GM18867 (cell line): ENCODE measurements around the gene KCNK3.
"Not testable (repeated sequence)": the region's sequence is repeated elsewhere in the genome, so short reads cannot be mapped to it uniquely, and the experiment has no call there.

ENCODE experiments used
- ATAC-seq: cut with Tn5 transposase; IDR thresholded peaks from one replicate; pipeline ENCODE4 v1.9.1; 2021; ENCODE audit warnings: mild to moderate bottlenecking, moderate library complexity; ENCODE audit not compliant: unreplicated experiment

Gene KCNK3

DNA sequence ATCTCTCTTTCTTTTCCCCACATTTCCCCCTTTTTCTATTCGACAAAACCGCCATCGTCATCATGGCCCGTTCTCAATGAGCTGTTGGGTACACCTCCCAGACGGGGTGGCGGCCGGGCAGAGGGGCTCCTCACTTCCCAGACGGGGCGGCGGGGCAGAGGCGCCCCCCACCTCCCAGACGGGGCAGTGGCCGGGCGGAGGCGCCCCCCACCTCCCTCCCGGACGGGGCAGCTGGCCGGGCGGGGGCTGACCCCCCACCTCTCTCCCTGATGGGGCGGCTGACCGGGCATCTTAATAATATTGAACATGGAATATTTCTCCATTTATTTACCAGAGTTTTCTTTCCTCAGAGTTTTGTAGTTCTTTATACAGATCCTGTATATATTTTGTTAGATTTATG, 27.2 kb upstream of the KCNK3 start:
- ATAC-seq: not testable (repeated sequence)

DNA sequence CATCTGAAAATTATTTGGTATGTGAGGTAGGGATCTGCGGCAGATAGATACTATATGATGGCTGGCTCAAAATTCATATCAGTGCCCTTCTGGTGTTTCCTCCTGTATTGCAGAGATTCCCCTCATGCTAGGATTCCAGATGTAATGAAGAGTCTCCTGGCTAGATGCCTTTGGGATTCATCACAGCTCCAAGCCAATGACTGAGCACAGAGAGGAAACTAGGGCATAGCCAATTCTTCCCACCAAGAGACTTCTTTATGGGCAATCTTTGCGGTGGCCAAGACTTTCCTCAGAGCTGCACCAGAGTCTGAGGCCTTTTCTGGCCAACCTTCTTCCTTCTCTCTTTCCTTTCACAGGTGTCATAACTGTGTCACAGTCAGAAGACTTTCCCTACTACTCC, 25.9 kb upstream of the KCNK3 start:
- ATAC-seq: no peak

DNA sequence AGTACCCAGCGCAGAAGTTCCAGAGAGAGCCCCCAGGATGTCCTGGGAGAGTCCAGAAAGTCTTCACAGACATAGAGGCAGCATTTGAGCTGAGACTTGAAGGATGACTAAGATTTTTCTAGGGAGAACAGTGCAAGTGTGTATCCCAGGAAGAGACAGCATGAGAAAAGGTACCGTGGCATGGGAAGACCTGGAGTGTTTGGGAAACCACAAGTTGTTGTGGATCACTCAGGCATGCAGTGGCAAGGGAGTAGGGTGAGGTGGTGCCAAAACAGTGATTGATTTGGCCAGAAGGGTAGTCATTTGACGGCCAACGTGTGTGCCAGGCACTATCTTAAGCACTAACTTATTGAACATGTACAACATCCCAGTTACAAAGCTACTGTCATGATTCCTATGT, 24.5 kb upstream of the KCNK3 start:
- no peak for ATAC-seq

DNA sequence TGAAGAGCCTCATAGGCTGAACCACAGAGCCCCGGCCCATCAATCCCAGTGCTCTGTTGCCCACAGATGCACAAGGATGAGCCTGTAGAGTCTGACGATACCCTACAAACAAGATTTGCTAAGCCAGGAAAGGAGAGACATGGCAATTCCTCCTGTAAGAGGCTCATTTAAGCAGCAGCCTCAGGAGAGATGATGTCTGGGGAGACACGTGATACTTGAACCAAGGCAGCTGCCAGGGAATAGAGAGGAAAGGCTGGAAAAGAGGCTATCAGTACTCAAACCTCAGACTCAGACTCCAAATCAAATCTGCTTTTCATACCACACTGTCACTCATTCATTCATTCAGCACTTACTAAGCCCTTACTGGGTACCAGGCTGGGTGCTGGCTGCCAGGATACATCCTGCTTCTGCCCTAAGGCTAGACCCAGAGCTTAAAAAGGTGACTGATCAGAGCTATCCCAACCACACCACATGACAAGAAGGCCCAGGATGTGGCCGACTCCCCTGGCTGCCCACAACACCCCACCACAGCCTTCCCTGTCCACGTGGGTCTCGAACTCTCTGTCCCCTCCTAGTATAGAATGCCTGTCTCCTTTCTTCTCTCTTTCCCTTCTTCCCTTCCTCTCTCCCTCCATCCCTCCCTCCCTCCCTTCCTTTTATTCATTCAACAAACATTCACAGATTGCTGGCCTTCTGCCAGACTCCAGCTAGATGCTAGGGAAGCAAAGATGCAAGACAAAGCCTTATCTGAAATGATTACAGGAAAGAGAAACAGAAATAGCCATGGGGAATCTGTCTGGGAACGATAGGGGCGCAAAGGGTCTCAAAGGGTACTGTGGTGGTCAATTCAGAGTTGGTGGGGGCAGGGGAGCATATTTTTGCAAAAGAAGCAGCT, 23.4 kb upstream of the KCNK3 start:
- ATAC-seq: no peak

DNA sequence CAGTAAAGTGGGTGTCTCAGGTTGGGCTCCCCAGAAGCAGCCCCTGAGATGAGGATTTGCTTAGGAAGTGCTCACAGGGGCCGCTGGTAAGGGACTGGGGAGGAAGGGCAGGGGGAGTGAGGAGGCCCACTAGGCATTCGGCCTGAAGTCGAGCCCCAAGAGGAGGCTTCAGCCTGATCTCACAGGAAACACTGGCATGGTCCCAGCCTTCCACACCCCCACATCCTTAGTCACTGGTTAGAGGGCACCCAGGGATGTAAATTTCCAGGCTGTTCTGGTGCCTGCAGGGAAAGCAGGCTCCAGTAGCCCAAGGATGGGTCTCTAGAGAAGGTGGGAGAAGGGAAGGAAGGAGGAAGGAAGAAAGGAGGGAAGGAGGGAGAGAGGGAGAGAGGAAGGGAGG, 22.4 kb upstream of the KCNK3 start:
- ATAC-seq: no peak

DNA sequence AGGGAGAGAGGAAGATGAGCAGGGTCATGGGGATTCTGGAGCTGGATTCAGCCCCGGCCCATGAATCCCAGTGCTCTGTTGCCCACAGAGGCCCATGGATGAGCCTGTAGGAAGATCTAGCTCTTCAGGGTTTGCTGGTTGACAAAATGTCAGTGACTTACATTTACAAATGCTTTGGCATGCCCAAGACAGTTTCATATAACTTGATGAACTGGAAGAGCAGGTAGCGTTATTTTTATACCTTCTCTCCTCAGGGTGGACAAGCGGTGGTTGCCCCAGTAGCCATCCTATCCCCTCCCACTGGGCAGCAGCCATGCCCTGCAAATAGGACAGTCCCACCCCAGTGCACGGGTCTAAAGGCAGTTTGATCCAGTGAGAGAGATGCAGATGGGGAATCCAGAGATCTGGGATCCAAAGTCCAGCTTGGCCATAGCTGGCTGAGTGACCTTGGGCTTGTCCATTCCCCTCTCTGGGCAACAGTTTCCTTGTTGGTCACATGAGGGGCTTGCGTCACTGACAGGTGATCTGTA, 21.5 kb upstream of the KCNK3 start:
- no peak for ATAC-seq

DNA sequence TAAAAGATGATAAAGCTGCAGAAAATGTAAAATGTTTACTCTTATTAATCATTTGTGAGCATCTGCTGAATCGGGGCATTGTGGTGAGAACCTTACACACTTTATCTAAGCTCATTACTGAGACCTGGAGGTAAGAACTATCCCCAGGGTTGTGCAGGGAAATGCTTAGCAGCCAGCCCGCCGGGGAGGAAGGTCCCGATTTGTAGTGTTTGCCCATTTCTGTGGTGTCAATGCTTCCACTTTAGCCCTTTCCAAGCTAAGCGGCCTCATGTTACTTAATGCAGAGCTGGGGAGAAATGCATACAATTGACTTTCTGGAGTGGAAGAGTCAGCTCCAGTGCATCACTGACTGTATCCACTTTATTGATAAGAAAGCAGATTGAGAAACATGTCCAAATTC, 20.8 kb upstream of the KCNK3 start:
- no peak for ATAC-seq

DNA sequence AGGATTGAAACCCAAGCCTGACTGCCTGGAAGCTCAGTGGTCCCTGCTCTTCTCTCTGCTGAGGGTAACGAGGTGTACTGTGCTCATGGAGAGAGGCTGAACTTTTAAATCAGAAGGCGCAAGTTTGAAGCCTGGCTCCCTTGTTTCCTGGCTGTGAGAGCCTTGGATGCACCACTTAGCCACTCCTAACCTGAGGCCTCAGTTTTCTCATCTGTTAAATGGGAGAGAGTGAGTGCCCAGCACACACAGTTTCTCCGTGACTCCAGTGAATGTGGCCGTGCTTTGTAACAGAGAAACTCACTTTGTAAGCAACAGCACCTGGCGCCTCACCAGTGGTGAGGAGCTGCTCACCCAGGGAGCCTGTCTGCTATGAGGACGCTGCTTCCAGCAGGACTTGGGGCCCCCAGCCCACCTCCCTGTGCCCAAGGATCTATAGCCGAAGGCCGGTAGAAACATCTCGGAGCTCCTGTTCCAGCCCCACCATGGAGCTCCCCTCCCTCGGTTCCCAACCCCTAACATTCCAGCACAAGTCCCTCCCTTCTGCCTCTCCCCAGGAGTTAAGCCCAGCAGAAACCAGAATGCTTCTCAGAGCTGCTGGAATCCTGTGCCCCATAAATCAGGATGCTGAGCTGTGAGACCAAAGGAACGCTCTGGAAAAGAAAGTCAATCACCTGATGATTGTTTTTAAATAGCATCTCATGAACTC, 20.3 kb upstream of the KCNK3 start:
- no peak for ATAC-seq

DNA sequence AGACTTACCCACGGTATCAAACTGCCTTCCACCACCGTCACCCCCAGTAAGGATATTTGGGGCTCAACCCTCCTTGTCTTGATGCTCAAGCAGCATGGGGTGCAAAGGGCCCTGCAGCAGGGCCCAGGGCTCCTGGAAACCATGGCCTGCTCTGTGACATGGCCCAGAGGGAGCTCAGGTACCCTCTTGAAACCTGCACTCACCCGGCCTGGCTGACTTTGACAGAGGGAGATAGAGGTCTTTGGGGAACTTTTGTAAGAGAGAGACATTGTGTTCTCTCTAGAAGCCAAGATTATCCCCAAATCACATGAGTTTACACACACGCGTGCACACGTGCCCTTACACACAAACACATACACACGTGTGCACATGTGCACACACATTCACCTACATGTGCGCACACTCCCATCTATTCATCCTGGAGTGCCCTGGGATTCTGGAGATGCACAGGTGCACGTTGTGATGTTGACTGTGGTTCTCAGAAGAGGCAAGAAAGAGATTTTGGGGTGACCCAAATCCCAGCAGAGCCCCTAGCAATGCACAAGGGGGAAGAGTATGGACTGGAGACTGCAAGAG, 19.6 kb upstream of the KCNK3 start:
- no peak for ATAC-seq

DNA sequence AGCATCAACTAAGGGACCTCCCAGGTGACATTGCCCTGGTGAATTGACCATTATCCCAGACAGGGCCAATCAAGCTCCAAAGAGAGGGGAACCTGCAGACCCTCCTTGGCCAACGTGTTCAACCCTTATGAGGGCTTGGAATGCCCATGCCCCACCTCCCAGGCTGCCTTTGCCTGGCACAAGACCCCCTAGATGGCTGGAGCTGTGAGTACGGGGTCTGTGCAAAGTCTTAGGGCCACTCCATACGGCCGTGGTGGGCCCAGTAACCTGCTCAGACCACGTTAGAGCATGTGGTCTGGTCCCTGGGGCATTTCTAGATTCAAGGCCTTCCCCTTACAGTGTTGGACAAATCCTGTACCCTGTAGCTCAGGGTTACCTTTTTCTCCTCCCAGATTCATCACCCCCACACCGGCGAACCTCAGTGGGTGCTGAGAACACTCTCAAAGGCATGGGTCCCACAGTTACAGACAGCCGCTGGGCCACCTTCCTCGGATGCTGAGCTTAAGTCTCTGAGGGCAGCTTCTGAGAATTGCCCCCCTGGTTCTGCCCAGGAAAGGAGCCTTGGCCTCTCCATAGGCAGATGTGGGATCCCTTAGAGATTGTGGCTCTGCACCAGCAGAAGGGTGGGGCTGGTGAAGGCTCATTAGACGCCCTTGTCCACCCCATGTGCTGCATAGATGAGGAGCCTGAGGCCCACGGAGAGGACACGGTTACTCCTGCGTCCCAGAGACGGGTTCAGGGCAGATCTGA, 18.3 kb upstream of the KCNK3 start:
- ATAC-seq: no peak

DNA sequence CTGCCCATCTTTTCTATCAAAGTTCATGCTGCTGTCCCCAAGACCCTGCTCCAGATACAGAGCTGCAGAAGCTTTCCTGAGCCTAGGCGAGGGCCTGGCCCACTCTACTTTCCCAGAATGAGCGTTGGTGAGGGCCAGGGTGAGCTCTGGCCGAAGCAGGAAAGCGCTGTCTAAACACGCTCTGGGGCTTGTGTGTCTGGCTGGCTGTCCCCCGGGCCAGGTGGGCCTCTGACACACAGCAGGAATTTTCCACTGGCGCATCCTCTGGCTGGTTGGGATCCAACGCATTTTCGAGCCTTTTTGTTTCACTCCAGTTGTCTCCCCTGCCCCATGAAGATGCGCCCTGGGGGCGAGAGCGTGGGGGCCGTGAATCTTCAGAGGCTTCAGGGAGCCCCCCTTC, 17.8 kb upstream of the KCNK3 start:
- no peak for ATAC-seq

DNA sequence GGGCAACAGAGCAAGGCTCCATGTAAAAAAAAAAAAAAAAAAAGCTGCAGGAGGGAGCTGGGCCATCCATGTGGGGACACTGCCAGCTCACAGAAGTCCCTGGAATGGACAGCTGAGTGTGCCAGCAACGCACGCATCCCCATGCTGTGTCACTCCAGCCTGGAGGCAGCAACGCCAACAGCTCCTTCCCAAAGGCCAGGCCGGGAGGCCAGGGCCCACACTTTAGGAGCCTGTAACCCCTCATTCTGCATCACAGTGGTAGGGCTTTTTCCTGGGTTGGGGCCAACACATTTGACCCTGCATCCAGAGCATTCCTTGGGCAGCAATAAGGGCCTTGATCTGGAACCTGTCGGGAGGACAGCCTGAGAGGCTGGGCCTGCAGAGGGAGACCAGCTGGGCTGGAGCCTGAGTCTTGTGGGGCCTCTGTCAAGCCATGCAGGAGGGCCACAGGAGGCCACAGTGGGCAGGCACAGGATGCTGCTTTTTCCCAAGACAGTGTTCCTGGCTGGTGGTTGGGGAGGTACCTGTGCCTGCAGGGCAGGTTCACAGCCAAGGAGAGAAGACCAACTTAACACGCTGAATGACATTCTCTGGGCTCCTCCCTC, 16.8 kb upstream of the KCNK3 start:
- no peak for ATAC-seq

DNA sequence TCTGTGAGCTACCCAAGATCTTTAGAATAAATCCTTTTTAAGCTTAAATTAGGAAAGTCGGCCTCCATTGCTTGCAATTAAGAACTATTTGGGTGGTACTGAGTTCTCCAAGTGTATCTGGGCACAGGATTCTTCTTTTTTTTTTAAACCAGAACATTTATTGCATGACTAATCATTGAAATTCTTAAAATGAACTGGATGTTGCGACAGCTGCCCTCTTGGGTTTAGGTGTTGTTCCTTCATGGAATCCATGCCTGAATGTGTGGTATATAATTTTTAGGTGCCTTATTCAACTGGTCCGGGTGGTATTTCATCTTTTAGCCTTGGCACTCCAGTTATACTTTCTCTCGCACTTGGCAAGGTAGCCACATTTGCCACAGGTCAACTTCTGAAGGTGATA, 14.5 kb upstream of the KCNK3 start:
- no peak for ATAC-seq

DNA sequence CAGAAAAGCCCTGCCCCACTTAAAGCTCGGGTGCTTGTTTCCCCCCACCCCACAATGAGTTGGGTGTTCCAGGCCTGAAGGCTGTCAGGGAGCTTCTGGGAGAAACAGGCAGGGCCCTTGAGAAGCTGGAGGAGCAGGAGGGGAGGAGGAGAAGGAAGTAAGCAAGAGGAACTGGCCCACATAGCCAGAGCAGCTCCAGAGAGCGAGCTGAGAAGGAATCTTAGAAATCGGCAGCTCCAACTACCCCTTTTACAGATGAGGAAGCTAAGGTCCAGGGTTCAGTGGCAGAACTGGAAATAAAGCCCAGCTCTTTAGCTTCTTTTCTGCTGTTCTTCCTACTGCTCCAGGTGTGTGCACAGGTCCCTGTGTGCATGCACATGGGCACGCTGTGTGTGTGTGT, 12.7 kb upstream of the KCNK3 start:
- no peak for ATAC-seq

DNA sequence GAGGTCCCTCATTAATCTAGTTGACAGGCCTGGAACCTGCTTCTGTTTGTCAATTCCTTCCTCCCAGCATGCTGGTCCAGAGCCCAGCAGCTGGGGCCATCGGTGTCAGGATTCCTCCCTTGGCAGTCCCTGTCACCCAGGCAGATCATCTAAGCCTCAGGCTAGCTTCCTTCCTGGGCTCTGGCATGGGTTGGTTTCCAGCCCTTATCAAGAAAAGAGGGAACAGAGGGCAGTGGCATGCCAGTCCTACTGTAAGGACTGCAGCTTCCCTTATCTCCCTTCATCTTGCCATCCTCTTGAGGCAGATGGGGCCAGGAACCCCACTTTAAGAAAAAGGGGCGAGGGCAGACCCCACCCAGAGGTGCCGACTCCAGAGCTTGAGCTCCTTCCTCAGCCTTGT, 10.9 kb upstream of the KCNK3 start:
- no peak for ATAC-seq

DNA sequence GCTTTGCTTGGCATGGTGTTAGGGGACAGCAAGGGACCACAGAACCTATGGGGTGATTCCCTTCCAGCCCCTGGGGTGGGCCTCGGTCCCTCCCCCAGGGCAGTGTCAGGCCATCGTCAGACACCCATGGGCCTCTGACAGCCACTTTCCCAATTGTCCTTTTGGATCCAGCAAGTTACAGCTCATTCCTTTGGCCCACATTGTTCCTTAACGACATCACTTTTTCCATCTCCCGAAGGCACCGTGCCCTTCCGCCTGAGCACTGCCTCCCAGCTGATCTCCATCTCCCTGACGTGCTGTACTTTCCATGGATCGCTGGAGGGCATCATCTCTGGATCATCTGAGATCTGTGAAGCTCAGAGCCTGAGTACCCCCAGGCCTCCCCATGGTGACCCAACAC, 10.4 kb upstream of the KCNK3 start:
- ATAC-seq: no peak

DNA sequence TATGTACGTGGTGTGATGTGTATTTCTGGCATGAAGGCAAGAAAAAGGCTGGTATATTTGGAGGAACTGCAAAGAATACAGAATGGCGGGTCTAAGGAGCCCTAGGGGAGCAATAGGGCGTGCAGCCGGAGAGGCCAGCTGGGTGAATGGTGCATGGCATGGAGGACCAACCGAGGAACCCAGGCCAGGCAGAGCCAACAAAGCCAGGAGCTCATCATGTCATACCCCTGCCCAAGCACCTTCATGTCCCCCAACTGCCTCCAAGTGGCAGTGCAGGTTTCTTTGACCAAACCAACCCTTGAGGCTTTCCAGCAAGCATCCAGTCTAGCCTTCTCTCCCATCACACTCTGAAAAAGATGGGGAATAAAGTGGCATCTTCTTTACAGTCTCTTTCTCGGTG, 8.9 kb upstream of the KCNK3 start:
- ATAC-seq: no peak

DNA sequence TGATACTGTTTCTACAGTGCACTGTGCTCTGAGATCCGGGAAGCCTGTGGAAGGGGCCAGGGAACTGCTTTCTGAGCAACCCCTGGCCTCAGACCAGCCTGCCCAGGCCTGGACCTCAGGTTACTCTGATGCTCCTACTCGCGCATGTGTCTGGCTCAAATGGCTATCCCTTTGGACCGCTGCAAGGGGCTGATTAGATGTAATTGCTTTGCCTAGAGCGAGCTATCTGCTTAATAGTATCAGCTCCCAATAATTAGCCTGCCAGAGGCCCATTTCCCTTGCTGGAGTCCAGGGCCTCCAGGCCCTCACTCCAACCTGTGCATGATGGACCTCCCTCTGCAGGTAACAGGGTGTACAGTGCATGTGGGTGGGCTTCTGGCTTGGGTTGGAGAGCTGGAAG, 7.2 kb upstream of the KCNK3 start:
- no peak for ATAC-seq

DNA sequence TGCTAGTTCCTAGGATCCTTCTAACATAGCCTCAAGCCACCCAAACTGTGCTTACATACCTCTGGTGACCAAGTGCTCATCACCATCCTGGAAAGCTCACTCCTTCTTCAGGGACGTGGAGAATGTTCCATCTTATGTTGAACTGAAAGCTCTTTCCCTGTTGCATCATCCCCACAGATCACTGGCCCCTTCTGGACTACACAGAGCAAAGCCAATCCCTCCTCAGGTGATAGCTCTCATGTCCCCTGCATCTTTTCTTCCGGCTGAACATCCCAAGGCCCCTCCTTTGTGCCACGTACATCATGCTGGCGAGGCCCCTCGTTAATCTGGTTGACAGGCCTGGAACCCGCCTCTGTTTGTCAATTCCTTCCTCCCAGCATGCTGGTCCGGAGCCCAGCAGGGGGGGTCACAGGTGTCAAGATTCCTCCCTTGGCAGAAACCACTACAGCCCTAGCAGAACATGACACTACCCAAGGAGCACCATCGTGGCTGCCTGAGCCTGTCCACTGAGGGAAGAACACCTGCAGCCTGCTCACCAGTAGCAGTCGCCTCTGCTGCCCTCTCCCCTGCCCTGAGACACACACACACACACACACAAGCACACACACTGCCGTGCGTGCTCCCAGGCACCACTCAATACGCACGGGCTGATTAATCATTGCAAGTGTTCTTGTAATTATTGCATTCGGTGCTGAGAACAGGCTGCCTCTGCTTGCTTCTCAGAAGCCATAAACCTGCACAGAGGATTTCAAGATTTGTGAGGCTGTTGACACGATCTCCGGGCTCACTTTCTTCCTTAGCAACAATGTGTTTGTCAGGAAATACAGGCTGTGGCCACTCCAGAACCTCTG, 6.3 kb upstream of the KCNK3 start:
- no peak for ATAC-seq

DNA sequence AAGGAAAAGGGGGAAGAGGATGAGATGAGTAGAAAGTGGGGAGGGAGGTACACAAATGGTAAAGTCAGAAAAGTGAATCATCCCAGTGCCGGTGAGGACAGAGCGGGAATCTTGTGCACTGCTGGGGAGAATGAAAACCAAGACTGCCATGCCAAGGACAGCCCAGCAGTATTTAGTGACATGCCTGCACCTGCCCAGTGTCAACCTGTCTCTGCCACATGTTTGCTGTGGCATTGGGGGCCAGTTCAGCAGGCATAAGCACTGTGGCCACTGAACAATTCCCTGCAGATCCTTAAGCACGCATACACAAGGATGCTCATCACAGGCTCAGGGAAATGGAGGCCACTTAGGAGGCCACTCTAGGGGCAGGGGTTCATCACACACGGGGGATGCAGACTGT, 5.2 kb upstream of the KCNK3 start:
- ATAC-seq: no peak
